Measurements from ENCODE around the gene TNFAIP8L3.

Gene TNFAIP8L3

DNA sequence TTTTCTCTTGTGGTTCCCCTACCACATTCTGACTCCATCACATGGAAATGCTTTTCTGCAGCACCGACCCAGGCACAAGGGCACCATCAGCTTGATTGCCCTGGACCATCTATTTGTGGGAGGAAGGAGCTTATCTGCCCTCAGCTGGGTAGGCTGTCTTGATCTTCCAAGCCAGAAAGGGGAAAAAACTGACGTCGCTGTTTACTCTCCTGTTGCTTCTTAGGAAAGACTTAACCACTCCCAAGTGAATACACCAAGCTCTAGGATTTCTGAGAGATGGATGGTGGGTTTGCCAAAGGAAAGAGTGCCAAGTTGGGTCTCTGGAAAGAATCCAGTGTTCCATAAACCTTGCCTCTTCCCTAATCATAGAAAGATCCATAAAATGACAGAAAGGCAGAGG lies 4.0 kb downstream of the TNFAIP8L3 start:
- DNase-seq (ENCODE audit: low read depth, low spot score): no peak

DNA sequence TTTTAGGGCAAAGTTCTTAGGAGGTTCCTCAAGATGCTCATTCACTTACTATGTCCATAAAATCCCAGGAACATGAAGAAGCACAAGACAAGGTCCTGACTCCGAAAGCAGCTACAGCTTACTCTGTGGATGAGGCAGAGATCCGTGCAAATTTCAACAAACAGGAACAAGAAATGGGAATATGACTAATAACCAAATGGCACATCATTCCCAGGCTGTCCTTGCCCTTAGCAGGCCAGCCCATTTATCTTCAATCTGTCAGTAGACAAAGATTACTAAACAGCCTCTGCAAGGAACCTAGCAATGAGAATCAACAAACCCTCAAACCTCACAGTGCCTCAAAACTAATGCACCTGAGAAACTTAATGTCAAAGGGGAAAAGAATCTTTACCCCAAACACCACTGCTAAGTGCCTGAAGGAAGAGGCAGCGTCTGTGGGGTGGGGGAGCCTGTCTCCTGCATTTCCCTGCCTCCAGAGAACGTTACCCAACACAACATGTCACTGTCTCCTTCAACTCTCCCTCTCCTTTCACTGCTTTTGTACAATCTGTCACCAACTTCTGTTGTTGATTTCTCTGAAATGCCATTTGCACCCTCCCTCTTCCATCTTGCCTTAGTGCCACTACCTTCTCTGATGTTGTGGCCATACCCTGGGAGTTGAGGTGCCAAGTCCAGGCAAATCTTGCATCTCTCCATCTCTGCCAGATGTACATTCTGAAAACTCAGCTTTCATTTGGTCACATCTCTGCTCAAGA lies 4.8 kb downstream of the TNFAIP8L3 start:
- no peak for DNase-seq (ENCODE audit: low read depth, low spot score)

DNA sequence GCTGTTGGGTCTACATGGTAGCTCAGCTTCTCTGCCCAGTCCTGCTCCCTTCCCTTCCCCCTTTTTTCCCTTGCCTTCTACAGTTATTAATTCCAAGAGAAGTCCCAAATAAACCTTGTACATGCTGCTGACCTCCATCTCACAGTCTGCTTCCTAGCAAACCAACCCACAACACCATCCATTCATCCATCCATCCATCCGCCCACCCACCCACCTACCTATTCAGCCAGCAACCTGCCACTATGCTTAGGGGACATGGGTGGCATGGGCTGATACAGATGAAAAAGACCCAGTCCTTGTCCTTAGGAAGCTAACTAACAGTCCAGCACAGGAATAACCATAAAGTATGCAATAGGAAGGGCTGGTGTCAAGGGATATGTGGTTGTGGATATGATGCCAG lies 5.7 kb downstream of the TNFAIP8L3 start:
- DNase-seq (ENCODE audit: low read depth, low spot score): no peak

DNA sequence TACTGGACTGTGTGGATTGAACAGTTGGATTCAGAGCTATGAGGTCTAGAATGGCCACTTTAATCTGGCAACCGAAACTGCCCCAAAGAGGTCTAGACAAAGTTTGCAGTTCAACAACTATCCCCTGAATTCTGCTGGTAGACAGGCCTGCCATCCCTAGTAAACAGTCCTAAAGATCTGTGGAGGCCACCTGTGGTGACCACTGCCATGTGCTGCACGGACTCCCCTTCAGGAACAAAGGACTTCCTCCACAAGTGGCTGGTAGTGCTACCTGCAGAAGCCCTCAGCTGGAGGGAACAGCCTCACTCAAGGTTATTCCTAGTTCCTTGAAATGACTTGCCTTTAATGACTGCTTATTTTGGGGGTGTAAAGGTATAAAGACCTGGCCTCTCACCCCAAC lies 6.1 kb downstream of the TNFAIP8L3 start:
- no peak for DNase-seq (ENCODE audit: low read depth, low spot score)

DNA sequence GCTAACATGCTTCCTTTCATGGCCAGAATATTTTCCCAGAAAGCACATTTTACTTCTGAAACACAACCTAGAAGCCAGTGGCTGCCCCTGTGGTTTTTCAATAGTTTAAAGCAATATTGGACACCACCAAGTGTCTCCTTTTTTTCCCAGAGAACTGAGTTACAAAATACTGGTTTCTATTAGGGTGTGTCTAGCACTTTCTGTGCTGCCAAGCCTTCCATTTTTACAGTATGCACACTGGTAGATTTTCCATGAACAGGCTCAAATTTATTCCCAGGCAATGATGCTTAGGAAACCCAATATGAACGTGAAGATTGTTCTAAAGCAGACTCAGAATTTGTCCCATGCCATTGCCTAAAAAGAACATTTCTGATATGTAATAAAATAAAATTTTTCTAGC lies 7.2 kb downstream of the TNFAIP8L3 start:
- DNase-seq (ENCODE audit: low read depth, low spot score): no peak

DNA sequence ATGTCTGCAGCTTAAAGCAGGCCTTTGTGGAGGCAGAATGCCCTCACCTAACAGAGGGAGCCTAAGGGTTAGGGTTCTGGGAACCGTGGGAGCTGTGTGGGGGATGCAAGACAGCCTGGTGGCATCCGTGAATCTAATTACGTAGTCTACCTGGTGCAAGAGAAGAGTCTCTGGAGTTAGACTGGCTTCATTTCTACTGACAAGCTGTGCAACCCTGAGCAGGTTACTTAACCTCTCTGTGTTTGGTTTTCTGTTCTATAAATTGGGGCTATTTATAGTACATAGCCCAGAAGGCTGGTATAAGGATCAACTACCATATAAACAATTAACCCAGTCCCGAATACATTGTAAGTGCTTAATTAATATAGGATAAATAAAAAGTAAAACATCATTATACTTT lies 8.3 kb downstream of the TNFAIP8L3 start:
- no peak for DNase-seq (ENCODE audit: low read depth, low spot score)

DNA sequence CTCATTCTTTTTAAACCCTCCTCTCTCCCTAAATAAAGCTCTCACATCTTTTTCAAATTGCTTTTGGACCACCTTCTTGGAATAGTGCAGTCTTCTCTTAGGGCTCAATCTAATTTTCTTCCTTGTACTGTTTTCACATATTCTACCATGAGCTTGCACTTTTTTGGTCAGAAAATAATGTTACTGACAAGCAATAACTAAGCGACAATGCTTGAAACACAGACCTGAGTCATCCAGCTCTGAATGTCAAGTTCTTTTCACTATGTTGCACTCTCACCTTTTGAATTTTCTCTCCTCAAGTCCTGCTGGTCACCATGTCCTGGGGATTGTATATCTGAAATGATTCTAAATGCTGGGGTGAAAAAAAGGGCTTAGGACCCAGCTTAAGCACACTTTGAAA lies 8.9 kb downstream of the TNFAIP8L3 start:
- no peak for DNase-seq (ENCODE audit: low read depth, low spot score)

DNA sequence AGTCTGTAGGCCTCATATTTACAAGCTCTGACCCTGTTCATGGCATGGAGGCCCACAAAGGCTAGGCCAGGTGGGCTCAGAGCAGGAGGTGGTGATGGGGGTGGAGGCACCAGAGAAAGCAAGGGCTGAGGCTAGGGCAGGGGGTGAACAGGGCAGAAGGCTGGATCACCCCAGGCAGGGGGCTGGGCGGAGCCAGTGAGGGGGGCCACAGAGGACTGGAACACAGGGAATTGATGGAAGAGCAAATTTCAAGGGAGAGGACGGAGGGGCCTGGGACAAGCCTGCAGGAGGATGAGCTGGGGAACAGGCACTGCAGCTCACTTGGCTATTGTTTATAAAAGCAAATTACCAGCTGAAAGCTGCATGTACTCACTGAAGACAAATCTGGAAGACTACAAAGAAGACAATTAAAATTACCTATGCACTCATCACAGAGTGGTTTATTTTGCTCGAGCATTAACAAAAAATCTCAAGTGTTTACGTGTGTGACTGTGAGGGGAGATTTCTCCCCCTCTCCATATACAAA lies 11.0 kb downstream of the TNFAIP8L3 start:
- no peak for DNase-seq (ENCODE audit: low read depth, low spot score)

DNA sequence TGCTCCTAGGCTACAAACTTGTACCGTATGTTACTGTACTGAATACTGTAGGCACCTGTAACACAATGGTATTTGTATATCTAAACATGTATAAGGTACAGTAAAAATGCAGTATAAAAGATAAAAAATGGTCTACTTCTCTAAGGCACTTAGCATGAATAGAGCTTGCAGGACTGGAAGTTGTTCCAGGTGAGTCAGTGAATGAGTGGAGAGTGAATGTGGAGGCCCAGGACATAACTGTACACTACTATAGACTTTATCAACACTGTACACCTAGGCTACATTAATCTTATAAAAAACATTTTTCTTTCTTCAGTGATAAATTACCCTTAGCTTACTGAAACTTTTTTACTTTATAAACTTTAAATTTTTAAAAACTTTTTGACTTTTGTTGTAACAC lies 12.5 kb downstream of the TNFAIP8L3 start:
- DNase-seq (ENCODE audit: low read depth, low spot score): no peak

DNA sequence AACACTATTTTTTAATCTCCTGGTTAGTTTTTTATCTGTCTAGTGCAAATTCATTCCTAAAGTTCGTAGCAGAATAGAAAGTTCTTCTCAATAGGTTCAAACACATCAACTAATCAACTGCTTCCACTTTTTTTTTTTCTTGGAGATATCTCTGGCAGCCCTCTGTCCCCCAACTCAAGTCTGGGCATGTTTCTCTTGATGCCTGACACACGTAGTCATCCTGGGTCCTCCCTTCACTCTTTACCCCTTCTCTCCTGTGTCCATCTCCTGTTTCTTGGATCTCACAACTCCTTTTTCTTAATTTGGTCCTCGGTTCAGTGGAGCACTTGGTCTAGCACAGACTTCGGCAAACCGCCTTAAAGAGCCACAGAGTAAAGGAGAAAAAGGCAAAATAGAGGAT lies 14.4 kb downstream of the TNFAIP8L3 start:
- no peak for DNase-seq (ENCODE audit: low read depth, low spot score)

DNA sequence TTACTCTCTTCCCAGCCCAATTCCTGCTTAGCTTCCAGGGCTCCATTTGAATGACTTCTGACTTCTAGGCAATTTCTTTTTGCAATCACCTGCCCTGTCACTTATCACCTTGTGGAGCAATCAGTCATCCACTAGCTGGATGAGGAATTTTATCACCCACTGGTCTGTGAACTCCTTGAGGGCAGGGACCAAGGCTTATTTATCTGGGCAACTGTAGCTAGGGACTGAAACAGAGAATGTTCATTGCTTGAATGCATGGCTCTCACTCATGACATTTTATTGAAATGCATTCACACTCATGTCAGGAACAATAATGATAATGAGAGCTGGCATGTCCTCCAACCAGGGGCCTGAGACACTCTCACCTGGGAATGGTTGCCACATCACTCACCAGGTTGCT lies 15.5 kb downstream of the TNFAIP8L3 start:
- DNase-seq (ENCODE audit: low read depth, low spot score): no peak

DNA sequence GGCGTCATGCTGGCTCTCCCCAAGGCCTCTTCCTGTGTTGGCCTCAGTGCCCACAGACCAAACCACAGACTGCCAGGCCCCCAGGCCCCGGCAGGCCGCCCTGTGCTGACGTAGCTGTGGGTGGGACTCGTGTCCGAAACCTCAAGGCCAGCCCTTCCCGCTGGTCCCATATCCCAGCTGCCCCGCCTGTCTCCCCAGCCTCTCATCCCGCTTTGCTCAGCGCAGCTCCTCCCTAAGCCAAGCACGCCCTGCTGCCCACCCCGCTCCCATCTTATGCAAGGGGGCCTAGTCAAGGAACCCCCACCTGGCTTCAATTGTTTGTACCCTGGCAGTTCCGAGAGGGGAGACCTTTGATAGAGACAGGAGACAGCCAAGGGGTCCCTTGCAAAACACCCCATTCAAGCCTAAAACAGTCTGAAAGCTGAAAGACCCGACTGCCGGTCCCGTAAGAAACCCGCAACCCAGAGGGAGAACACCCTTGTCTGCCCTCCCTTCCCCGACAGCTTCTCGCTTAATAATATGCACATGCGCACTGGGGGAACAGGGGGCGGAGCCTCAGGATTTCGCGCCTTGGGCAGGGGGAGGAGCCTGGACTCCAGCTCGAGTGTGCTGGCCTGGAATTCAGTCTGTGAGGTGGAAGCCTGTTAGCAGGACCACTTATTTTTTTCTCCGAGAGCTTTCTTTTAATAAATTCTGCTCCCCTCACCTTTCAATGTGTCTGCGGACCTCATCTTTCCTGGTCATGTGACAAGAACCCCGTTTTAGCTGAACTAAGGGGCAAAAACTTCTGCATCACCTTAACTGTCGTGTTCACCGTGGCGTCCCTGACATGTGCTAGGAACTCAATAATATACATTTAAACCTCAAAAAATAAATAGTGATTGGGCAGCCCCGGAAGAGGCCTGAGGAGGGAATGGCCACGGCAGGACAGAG lies 17.2 kb downstream of the TNFAIP8L3 start:
- DNase-seq (ENCODE audit: low read depth, low spot score): peak; percentile 71

DNA sequence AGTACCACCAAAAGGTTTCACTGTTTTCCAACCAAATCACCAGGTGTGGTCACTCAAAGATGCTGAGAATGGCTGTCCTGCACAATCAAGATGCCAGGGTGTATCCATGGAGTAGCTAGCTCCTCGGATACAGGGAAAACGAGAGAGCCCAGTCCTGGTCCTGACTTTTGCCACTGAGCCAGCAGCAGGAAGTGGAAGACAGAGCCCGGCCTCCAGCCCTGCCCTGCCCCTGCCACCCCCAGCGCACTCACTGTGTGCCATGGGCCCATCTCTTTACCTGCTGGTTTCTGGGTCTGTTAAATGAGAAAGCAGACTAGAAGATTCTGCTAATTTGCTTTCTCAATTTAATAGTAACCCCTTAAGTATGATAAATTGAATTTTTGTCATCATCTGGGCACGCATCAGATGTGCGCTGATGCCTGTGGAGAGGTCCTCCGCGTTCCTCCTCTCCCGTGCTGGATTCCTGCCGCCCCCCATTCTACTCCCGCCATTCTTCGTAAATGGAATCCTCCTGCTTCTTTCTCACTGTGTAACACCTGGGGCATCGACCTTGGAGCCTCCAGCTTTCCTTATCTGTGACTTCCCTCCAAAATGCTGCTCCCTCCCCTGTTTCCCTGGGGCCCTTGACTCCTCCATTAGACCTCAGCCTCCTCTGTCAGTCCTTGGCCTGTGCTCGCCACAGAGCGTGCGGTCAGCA lies 18.0 kb downstream of the TNFAIP8L3 start:
- DNase-seq (ENCODE audit: low read depth, low spot score): no peak

DNA sequence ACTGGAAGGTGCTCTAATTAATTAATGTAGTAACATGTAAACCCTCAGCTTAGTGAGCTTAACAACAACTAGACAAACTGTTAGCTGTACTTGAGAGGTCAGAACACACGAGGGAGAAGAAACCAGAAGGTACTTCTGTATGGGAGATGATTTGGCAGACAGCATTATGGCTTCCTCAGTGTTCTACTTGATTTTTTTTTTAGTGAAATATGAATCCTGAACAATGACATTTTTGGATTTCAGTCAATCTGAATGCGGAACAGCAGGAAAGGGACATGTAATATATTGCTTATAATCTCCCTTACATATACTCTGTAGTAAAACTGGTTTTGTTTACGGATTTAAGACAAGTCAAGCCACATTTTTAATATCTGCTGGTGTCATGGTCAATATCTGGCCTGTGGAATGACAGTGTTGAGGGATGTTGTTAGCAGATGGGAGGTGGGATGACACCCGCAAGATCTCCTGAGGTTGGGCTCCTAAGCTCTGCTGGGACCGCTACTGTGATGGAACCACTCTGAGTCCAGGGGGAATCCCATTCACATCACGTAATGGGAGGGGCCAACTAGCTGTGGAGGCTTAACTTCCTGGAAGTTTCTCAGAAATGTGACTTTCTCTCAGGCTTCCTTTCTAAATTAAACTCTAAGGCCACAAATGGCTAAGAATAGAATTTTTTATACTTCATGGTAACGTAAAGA lies 18.7 kb downstream of the TNFAIP8L3 start:
- no peak for DNase-seq (ENCODE audit: low read depth, low spot score)

DNA sequence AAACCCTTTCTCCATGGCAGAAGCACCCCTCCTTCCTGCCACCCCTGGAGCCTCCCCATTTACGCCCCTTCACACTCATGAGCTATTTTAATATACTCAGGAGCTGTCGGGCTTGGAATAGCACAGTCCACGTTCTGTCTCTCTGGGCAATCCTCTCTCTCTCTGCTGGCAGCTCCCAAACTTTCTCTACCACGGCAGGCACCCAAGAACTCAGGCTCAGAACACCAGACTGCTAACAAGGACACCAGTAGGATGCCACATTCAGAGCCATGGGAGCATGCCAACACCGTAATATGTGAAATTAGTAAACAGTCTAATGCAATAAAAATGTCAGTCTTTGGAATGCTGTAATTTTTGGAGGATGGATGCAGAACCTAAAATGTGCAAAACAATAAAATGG lies 19.3 kb downstream of the TNFAIP8L3 start:
- no peak for DNase-seq (ENCODE audit: low read depth, low spot score)

DNA sequence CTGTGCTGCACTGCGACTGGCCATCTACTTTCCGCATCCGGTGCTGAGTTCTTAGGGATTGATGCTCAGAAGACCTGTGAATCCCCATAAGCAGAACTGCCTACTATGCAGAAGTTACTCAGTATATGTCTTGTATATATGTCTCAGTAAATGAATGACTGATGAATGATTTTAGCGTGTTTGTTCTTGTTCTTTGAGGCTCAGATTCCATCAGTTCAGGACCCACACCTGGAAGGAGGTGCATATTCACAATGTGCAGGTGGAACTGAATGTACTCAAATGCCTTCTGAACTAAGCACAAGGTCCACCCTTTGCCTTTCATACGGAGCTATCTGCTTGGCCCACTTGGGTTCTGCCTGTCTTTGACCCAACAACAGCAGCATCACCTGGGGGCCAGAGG lies 19.8 kb downstream of the TNFAIP8L3 start:
- no peak for DNase-seq (ENCODE audit: low read depth, low spot score)

DNA sequence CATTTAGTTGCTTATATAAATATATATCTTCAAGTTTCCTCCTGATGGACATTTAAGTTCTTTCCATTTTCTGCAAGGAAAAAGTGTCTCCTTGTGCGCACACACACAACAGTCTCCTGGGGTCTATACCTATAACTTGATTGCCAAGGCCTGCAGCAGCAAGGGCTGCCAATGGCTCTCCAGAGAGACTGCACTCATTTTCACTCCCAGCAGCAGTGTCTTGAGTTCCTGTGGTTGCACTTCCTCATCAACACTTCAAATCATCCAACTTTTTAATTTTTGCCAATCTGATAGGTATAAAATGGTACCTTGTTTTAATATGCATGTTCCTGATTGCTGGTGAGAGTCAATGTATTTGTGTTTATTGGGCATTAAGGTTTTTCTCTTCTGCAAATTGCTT lies 23.1 kb downstream of the TNFAIP8L3 start:
- DNase-seq (ENCODE audit: low read depth, low spot score): no peak

DNA sequence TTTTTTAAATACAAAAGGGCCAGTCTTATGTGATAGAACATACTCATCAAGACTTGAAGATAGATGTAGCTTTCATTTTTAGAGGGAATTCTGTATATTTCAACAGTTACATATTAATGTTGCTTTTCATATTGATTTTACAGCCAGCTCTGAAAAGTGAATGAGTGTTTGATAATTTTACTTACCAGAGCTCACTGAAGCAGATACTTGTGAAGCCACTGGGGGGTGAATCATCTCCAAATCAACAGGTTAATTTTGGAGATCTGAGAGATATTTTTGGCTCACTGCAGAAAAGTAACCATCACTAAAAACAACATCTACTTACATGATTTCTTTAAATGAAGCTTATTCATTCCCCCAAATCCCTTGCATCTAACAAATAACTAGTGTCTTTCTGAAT lies 24.7 kb downstream of the TNFAIP8L3 start:
- no peak for DNase-seq (ENCODE audit: low read depth, low spot score)

DNA sequence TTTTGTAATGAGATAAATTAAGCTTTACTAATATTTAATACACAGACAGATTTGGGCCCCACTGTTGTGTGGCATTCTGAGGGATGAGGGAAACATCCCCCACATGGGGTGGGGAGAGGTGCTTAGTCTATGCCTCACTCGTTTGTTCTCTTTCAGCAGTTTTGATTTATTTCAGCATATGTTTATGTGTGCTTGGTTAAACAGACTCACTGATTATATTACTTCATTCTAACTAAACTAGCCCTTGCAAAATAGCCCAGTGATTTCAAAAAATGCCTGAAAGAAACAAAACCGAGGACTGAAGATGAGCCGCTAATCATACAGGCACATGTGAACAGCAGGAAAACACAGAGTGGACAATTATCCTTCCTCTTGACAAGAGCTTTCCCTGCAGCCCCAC lies 27.2 kb downstream of the TNFAIP8L3 start:
- no peak for DNase-seq (ENCODE audit: low read depth, low spot score)

DNA sequence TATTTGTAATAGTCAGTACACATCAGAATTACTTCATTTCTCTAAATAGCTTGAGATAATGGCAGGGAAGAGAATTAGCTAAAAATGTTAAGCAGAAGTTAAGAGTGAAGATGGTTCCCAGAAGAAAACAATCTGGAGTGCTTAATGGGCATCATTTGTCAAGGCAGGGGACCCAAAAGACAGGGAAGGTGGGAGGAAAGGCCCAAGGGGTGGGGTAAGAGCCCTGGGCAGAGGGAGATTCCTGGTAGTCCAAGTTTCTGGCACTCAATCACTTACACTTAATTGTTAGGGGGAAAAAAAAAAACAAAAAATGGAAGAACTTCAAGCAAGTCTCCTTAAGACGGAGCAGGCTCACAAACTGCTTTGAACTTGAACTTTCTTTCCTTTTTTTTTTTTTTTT lies 28.9 kb downstream of the TNFAIP8L3 start:
- no peak for DNase-seq (ENCODE audit: low read depth, low spot score)

DNA sequence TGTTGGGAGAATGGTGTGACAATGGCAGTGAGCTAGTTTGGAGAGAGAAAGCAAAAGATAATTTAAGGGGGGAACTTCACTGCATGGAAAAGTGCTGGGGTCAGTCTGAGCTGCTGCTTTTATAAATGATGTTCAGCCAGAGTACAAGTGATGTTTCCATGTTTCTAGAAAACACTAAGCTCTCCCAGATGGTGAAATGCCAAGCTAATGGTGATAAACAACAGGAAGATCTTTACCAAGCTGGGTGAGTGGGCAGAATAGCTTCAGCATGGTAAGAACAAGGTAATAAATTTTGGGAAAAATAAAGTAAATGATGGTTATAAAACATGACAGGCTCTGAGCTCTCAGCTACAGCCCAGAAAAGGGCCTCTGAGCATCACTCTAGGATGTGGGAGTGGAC lies 29.4 kb downstream of the TNFAIP8L3 start:
- DNase-seq (ENCODE audit: low read depth, low spot score): no peak

DNA sequence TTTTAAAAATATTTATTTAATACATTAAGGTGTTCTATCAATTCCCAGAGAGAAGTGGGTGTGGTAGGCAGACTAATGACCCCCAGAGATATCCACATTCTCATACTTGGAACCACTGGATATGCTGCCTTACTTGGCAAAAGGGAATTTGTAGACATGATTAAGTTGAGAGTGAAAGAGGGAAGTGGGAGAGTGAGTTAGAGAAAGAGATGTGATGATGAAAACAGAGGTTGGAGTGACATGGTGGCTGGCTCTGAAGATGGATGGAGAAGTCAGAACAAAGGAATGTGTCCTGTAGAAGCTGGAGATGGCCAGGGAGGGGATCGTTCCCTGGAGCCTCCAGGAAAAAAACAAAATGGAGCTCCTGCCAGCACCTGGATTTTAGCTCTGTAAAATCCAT lies 32.0 kb downstream of the TNFAIP8L3 start:
- no peak for DNase-seq (ENCODE audit: low read depth, low spot score)

Data from astrocyte of the hippocampus (primary cell).